Esophagus muscularis mucosa (tissue), 4 donors: ENCODE results near the gene NSD1. TPM values are rescaled to one million over a fixed set of nuclear protein-coding genes. Genes with fewer than 3 reads are reported as not detected.

Experiments
- DNase-seq: peaks from one replicate; pipeline ENCODE4 v3.0.0-alpha.2; 2017; ENCODE audit errors: extremely low spot score
- H3K27ac ChIP-seq, 4 donors: fragments of 200-600 bp; sonication (generic); replicated peaks in 1 of 4; 1 replicate in 3 of 4; 2 replicates in 1 of 4; pipeline ENCODE4 v1.5.1; 2016 to 2019; ENCODE audit warnings: mild to moderate bottlenecking in 1 of 4
- H3K27me3 ChIP-seq, 4 donors: fragments of 200-600 bp; sonication (generic); one replicate each; pipeline versions ENCODE4 v1.5.1 to v1.6.0; 2016 to 2019
- H3K36me3 ChIP-seq, 4 donors: fragments of 200-600 bp; sonication (generic); one replicate each; pipeline ENCODE4 v1.5.1; 2016 to 2019
- H3K4me1 ChIP-seq, 4 donors: fragments of 200-600 bp; sonication (generic); one replicate each; pipeline ENCODE4 v1.5.1; 2016 to 2019
- H3K4me3 ChIP-seq, 4 donors: fragments of 200-600 bp; sonication (generic); 1 replicate in 2 of 4; 2 replicates in 2 of 4; pipeline ENCODE4 v1.5.1; 2016 to 2019; ENCODE audit warnings: mild to moderate bottlenecking in 4 of 4, moderate library complexity in 1 of 4
- H3K9me3 ChIP-seq, 4 donors: fragments of 200-600 bp; sonication (generic); 1 replicate in 3 of 4; 2 replicates in 1 of 4; pipeline ENCODE4 v1.5.1; 2016 to 2019
- EP300 ChIP-seq: sonication (generic); formaldehyde crosslinking; IDR thresholded peaks from one replicate; pipeline ENCODE4 v1.6.1; 2017; ENCODE audit warnings: antibody characterized with exemption
- POLR2A ChIP-seq: fragments of 450-650 bp; IDR thresholded peaks from one replicate; pipeline ENCODE4 v1.6.1; 2017; ENCODE audit warnings: antibody characterized with exemption, moderate library complexity, mild to moderate bottlenecking, low read depth
- POLR2AphosphoS5 ChIP-seq, 2 donors: sonication (generic); formaldehyde crosslinking; IDR thresholded peaks; one replicate each; pipeline ENCODE4 v1.6.1; 2017; ENCODE audit warnings: antibody characterized with exemption in 2 of 2
- WGBS: methylation state at CpG from one replicate; pipeline ENCODE4 v1.1.5; 2018; 5-methylcytosine and 5-hydroxymethylcytosine counted together
- intact Hi-C: fragments of 100-400 bp; cut with DNase I; formaldehyde crosslinking; loops from one replicate; pipeline ENCODE4 v1.15.1; 2023
- total RNA-seq, 4 donors: library from RNA; depleted of rRNA; stranded (reverse); fragments of >200 nt; gene quantifications; one replicate each; pipeline versions ENCODE4 v1.1.0 to v1.2.1, GENCODE V29; 2016
- TF ChIP-seq, protein P1 (sequence below), 3 experiments: fragments of 200-600 bp in 2 of 3; fragments of 450-650 bp in 1 of 3; sonication (generic) in 2 of 3; IDR thresholded peaks; one replicate each; pipeline ENCODE4 v1.5.1; 2017 to 2019; ENCODE audit warnings: antibody characterized with exemption in 3 of 3, mild to moderate bottlenecking in 2 of 3, moderate library complexity in 1 of 3

NSD1 gene
- total RNA-seq, 4 donors from 2014 or later = 35.1 to 47.9 (median 43.7) TPM

- TF ChIP-seq, protein P1, sequence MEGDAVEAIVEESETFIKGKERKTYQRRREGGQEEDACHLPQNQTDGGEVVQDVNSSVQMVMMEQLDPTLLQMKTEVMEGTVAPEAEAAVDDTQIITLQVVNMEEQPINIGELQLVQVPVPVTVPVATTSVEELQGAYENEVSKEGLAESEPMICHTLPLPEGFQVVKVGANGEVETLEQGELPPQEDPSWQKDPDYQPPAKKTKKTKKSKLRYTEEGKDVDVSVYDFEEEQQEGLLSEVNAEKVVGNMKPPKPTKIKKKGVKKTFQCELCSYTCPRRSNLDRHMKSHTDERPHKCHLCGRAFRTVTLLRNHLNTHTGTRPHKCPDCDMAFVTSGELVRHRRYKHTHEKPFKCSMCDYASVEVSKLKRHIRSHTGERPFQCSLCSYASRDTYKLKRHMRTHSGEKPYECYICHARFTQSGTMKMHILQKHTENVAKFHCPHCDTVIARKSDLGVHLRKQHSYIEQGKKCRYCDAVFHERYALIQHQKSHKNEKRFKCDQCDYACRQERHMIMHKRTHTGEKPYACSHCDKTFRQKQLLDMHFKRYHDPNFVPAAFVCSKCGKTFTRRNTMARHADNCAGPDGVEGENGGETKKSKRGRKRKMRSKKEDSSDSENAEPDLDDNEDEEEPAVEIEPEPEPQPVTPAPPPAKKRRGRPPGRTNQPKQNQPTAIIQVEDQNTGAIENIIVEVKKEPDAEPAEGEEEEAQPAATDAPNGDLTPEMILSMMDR (IDR thresholded peaks at IDR 0.05) = no peak
- TF ChIP-seq POLR2A (no peak), EP300 (no peak), POLR2AphosphoS5 (IDR thresholded peaks at IDR 0.05) (no peak)
- H3K9me3 ChIP-seq = no peaks in the 10 kb centered on the region
- intact Hi-C loops = no loop called here
- no peak overlapping the region for H3K4me3 ChIP-seq
- H3K36me3 ChIP-seq = no peaks in the 10 kb centered on the region
- WGBS = 97% methylated on average over 10 of the region's 13 CpGs
- H3K27ac ChIP-seq = no peak overlapping the region
- H3K4me1 ChIP-seq = peaks cover 21 to 55% (median 51%) of the 10 kb centered on the region in 4 donors
- H3K27me3 ChIP-seq = peaks cover 0 to 67% (median 11%) of the 10 kb centered on the region in 4 donors
- no peak for DNase-seq
Measured at GRCh38 chr5:177090813-177091212, 42.8 kb upstream of the NSD1 start.

GRCh38 chr5:177091232-177091631 is 42.3 kb upstream of the NSD1 start:
- H3K4me3 ChIP-seq = no peak overlapping the region
- TF ChIP-seq, protein P1 (IDR thresholded peaks at IDR 0.05) = no peak
- TF ChIP-seq POLR2AphosphoS5 (IDR thresholded peaks at IDR 0.05) (no peak), EP300 (no peak), POLR2A (no peak)
- H3K27me3 ChIP-seq = peaks cover 0 to 66% (median 11%) of the 10 kb centered on the region in 4 donors
- intact Hi-C loops = no loop called here
- no peaks in the 10 kb centered on the region for H3K36me3 ChIP-seq
- H3K4me1 ChIP-seq = peaks cover 21 to 56% (median 51%) of the 10 kb centered on the region in 4 donors
- no peak overlapping the region for H3K27ac ChIP-seq
- no CpG with 5 or more reads among the region's 3 CpGs for WGBS
- no peaks in the 10 kb centered on the region for H3K9me3 ChIP-seq
- no peak for DNase-seq

DNA sequence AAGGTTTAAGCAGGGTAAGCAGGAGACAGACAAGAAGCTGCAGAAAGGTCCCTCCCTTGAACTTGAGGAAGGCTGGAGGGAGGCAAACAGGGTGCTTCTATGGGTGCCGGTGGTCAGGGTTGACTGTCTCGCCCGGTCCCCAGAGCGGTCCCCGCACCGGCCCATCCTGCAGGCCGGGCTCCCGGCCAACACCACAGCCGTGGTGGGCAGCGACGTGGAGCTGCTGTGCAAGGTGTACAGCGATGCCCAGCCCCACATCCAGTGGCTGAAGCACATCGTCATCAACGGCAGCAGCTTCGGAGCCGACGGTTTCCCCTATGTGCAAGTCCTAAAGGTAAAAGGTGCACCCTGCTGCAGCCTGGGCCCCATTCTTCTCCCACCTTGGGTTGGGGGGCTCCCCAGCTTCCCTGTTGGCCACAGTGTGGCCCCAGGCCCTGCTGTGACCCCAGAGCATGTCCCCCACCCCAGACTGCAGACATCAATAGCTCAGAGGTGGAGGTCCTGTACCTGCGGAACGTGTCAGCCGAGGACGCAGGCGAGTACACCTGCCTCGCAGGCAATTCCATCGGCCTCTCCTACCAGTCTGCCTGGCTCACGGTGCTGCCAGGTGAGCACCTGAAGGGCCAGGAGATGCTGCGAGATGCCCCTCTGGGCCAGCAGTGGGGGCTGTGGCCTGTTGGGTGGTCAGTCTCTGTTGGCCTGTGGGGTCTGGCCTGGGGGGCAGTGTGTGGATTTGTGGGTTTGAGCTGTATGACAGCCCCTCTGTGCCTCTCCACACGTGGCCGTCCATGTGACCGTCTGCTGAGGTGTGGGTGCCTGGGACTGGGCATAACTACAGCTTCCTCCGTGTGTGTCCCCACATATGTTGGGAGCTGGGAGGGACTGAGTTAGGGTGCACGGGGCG is 41.1 kb upstream of the NSD1 start:
- 84% methylated on average over 9 of the region's 32 CpGs for WGBS
- DNase-seq = no peak
- intact Hi-C loops = no loop called here
- Histone ChIP-seq H3K27me3 (peaks cover 0 to 54% (median 6%) of the 10 kb centered on the region in 4 donors), H3K27ac (no peak overlapping the region), H3K4me1 (peaks cover 13 to 44% (median 39%) of the 10 kb centered on the region in 4 donors), H3K9me3 (no peaks in the 10 kb centered on the region), H3K36me3 (no peaks in the 10 kb centered on the region), H3K4me3 (no peak overlapping the region)
- TF ChIP-seq EP300 (no peak), POLR2AphosphoS5 (IDR thresholded peaks at IDR 0.05) (no peak), POLR2A (no peak)
- TF ChIP-seq, protein P1 (IDR thresholded peaks at IDR 0.05) = no peak

DNA sequence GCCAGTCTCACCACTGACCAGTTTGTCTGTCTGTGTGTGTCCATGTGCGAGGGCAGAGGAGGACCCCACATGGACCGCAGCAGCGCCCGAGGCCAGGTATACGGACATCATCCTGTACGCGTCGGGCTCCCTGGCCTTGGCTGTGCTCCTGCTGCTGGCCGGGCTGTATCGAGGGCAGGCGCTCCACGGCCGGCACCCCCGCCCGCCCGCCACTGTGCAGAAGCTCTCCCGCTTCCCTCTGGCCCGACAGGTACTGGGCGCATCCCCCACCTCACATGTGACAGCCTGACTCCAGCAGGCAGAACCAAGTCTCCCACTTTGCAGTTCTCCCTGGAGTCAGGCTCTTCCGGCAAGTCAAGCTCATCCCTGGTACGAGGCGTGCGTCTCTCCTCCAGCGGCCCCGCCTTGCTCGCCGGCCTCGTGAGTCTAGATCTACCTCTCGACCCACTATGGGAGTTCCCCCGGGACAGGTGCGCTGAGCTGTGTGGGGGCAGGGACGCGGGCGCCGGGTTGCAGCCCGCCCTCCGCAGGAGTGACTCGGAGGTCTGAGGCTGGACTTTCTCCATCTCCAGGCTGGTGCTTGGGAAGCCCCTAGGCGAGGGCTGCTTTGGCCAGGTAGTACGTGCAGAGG is 40.4 kb upstream of the NSD1 start:
- 92% methylated on average over 35 of the region's 40 CpGs for WGBS
- H3K9me3 ChIP-seq = no peaks in the 10 kb centered on the region
- peaks cover 11 to 41% (median 36%) of the 10 kb centered on the region in 4 donors for H3K4me1 ChIP-seq
- DNase-seq = no peak
- intact Hi-C loops = no loop called here
- TF ChIP-seq EP300 (no peak), POLR2AphosphoS5 (IDR thresholded peaks at IDR 0.05) (no peak), POLR2A (no peak)
- TF ChIP-seq, protein P1 (IDR thresholded peaks at IDR 0.05) = no peak
- H3K4me3 ChIP-seq = no peak overlapping the region
- no peak overlapping the region for H3K27ac ChIP-seq
- H3K36me3 ChIP-seq = no peaks in the 10 kb centered on the region
- peaks cover 0 to 49% (median 2%) of the 10 kb centered on the region in 4 donors for H3K27me3 ChIP-seq
